CD4-positive, alpha-beta T cell treated with Interleukin-17A for 1 hour (primary cell): Measurements from ENCODE around the gene GRHL1.
A peak's percentile ranks its signal among the peaks of the same experiment; 100 is the strongest.

Source experiments
- DNase-seq: peaks from one replicate; pipeline ENCODE4 v3.0.0-alpha.2; 2020

GRHL1 gene

DNA sequence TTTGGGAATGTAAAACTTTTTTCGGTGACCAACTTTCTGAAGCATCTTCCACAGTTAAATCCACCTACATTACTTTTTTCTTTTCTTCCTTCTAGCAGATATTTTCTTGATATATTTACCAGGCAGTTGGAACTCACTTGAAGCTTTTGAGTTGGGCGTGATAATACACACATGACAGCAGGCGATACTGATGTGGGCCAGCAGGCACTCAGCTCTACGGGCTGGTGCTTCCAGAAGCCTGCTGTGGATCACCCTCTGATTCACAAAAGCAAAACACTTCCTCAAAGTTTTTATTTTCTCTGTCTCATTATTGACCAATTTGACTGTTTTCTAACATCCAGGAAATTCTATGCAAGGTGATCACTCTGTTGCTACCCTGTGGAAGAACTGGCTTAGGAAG, 22.9 kb downstream of the GRHL1 start:
- DNase-seq = no peak

DNA sequence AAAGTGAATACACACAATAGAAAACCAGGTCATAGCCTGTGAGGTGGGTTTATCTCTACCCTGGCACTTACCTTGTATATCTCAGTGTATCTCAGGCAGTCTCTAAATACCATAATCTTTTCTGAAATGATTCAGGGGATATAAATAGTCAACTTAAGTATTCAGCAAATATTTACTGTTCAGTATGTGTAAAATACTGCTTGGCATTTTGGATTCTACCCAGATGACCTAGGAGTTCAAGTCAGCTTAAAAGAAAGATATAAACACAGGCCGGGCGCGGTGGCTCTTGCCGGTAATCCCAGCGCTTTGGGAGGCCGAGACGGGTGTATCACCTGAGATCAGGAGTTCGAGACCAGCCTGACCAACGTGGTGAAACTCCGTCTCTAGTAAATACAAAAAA, 23.8 kb downstream of the GRHL1 start:
- DNase-seq = no peak

DNA sequence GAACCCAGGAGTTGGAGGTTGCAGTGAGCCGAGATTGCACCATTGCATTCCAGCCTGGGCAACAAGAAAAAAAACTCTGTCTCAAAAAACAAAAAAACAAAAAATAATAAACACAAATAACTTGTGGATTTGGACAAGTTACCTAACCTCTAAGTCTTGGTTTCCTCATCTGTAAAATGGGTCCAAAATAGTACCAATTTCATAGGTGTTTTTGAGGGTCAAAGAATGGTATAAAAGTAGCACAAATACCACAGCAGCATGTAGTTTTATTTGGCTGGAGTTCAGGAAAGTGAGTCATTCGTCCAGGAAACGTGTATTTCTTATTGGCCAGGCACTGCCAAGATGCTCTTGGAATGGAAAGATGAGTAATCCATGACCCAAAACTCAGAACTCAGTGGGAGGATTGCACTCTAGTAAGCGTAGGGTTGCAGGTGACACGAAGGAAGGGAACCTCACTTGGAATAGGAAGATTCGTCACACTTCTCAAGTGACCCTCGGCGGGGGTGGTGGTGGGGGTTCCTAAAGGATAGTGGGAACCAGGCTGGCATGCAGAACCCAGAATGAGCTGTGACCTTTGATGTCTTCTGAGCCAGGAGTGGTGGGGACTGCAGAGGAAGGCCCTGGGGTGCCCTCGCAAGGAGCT, 24.4 kb downstream of the GRHL1 start:
- no peak for DNase-seq

DNA sequence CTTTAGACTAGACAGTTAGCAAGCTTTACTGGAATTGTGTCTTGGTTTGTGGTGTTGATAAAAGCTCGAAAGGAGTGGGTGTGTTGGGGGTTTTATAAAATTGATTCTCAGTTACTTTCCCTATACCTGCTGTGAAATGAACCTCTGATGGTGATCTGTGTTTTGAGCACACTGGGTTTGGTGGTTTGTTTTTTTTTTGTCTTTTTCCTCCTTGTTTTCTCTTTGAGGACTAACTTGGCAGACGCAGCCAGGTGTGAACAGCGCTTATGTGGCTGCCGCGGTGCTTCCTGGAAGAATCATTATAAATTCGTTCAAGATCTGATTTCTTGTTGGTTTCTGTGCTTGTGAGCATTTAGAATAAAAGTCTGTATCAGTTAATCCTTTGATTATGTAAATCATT, 28.5 kb downstream of the GRHL1 start:
- no peak for DNase-seq

DNA sequence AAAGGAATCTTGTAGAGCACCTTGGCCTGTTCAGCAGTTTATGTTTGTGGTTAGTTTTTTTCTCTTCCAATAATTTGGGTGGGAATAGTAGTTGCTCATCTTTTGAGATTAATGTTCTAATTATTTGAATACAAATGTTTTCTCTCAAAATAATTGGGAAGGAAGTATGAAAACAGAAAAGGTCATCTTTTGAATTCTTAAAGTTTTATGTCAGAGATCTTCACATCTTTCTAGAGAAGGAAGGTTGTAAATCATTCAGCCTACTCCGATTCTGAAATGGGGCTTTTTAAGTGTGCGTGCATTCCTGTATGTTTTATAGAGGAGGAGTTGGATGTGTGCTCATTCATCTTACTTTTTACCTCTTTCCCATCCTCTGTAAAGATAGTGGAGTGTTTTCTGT, 29.0 kb downstream of the GRHL1 start:
- no peak for DNase-seq

DNA sequence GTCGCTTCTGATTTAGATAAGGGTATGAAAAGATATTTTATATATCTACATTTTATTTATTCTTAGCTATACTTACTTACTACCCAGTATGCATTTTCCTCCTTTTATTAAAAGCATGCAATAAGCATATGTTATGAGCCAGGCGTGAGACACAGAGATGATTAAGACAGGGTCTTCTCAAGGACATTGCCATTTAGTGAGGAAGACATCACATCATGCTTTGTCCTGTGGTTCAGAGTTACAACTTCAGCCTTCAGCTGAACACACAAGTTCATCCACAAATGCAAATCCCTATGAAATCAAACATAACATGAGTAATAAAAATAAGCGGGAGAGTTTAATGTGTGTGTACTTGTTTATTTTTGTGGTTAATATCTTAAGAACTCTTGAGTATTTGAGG, 30.2 kb downstream of the GRHL1 start:
- DNase-seq = no peak

DNA sequence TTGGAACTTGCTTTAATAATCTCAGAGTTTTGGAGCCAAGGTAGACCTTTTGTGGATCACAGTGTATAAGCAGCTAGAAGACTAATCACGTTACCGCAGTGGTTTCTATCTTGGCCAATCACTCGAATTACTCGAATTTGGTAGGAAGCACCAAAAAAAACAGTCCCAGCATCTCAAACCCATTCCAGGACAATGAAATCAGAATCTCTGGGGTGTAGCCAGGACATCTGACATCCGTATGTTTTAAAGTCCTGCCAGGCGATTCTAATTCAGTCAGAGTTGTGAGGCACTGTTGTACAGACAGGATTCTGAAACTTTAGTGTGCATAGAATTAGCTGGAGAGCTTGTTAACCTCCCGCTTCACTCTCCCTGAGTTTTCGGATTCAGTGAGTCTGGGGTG, 30.8 kb downstream of the GRHL1 start:
- no peak for DNase-seq

DNA sequence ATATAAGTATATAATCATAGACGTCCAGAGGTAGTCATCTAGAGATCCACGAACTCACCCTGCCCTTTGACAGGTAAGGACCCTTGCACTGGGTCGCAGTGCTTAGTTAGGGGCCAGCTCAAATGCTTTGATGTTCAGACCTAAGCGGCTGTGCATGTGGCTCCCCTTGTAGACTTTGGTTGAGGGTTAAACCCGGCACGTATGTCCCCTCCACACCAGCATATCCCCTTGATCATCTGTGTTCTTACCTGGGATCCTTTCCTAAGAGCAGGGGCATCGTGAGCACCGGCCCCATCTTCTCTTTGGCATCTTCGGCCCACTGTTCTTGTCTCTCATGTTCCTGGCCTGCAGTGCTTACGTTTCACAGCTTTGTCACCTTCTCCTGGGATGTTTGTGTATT, 31.4 kb downstream of the GRHL1 start:
- DNase-seq = no peak

DNA sequence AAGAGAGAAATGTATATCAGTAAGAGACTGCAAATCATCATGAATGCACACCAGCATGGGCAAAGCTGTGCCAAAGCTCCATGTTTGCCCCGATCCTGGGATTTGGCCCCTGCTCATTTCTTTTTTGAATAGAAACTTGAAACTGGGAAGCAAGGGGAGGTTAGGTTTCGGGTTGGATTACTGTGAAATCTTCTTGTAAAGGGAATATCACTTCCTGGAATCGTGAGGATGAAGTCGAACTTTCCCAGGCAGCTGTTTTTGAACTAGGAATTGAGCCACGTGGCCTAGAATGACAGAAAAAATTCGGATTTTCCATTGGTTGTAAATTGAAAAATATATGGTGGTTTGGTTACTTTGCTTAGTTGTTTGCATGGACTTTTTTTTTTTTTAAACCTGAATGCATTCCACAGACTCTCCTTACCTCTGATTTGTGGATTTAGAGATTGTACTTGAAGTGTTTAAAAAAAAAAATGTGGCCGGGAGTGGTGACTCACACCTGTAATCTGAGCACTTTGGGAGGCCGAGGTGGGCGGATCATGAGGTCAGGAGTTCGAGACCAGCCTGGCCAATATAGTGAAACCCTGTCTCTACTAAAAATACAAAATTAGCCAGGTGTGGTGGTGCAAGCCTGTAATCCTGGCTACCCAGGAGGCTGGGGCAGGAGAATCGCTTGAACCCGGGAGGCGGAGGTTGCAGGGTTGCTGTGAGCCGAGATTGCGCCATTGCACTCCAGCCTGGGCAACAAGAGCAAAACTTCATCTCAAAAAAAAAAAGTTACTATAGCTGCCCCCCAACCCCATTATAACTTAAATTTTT, 32.1 kb downstream of the GRHL1 start:
- DNase-seq = no peak

DNA sequence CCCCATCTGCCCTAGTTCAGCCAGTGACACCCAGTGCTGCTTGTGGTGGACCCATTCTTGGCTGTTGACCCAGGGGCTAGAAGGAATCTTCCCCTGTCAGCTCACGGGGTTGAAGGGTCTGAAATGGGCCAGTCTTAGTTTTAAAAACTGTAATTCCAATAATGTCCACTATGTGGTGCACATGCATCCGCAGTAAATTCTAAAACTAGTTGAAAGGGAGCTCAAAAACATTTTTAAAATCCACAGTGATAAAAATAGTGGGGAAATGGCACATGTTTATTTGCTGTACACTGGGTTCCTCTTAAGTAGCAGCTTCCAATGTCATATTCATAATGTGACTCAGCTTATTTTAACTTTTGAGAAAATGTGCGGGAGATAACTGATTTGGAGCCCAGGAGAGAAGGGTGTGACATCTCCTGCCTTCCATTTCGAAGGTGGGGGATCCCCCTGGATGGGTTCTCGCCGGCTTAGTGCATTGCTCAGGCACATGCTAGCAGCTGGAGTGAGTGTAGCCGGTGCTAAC, 32.8 kb downstream of the GRHL1 start:
- peak; percentile 76 for DNase-seq

DNA sequence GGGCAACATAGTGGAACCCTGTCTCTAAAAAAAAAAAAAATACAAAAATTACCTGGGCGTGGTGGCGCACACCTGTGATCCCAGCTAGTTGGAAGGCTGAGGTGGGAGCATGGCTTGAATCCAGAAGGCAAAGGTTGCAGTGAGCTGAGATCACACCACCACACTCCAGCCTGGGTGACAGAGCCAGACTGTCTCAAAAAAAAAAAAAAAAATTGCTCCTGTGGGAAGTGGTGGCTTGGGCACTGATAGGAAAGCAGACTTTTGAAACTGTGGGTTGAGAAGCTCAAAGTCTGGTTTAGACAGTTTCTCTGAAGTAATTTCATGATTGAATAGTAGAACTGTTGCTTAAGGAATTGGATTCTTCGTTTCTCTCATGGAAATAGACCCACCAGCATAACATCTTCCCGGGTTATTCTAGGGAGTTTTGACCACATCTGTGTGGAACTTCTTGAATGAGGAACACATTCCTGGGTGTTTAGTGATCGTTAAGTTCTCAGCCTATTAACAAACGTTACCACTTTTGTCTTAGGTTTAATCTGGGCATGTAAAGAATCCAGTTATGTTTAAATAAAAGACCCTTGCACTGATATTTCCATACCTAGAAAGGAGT, 33.5 kb downstream of the GRHL1 start:
- no peak for DNase-seq

DNA sequence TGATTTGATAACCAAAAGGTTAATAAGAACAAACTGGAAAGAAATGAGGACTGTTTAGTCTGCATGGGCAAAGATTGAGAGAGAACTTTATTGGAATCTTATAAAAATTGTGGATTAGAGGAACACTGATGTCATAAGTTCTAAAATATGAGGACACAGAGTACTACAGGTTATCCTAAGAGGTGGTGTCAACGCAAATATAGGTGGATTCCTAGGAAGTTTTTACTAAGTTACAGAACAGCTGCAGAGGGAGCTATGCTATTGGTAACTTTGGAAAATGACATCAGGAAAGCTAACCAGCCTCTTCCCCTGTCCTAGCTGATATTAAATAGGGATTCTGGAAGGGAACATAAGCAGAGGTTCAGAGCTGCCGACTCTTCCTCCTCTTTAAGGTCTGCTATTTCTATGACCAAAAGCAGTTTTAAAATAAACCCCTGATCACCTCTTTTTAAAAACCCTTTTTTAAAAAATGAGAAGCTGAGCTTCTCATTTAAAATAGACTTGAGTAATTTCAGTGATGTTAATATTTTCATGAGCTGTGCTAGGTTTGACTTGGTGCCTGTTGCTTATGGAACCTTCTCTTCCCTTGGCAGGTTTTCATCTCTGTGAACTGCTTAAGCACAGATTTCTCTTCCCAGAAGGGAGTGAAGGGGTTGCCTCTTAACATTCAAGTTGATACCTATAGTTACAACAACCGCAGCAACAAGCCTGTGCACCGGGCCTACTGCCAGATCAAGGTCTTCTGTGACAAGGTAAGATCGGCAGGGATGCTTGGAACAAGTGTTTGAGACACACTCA, 34.2 kb downstream of the GRHL1 start:
- no peak for DNase-seq

DNA sequence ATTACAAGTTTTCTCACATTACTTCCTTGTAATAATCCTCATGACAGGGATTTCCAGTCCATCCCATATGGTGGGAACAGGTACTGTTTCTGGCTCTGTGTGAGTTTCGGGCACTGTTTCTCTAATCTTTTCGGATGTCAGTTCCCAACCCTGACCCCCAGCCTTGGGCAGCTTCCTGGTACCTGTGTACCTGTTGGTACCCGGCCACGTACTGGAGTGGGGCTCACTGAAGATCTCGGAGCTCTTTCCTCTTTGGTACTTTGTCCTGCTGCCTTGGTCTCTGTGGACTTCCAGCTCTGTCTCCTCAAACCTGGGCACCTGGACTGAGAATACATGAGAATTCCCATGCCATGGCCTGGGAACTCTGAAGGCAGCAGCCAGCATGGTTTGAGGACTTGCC, 36.8 kb downstream of the GRHL1 start:
- no peak for DNase-seq

DNA sequence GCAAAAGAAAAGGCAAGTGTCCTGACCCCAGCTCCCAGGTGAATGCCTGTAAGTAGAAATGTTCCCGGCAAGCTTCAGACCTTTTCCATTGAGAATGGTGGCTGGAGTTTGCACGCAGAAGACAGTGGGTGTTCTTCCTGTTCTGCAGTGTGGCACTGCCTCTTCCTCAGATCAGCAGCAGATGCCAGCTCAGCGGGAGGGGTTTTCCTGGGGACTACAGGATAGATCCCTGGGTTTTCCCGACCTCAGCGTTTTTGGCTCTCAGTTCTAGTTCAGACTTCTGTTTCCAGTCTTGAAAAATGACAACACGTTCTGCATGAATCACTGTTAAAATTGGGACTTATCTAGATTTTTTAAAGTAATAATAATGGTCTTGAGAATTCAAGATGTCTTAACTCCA, 39.2 kb downstream of the GRHL1 start:
- no peak for DNase-seq

DNA sequence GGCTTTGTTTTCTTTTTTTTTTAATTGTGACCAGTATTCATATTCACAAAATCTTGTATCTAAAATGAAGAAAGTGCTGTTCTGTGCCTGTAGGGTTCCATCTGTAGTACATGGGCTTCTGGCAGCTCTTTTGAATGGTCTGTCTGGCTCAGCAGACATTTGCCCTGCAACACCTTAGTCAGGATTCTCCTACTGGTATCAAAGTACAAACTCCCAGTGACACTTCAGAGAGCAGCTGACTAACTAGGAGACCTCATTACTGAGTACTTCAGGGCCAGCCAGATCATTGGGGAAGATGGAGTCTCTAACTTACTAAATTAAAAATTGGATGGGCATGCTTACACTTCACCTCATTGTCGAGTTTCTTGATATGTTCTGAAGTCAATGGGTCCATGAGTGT, 39.7 kb downstream of the GRHL1 start:
- no peak for DNase-seq

DNA sequence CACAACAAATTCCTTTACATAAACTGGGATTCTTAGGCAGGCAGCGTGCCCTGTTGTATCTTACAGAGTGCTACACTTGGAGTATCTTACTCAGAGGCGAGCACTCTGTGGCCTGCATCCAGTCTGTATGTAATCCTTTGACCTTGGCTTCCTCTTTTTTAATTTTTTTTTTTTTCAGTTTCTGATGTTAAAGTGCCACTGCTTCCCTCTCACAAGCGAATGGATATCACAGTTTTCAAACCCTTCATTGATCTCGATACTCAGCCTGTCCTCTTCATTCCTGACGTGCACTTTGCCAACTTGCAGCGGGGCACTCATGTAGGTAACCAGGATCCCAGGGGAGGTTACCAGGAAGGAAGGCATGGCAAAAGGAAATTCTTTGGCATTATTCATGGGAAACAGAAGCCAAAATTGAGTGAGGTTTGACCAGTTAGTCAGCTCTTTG, 40.4 kb downstream of the GRHL1 start:
- no peak for DNase-seq

DNA sequence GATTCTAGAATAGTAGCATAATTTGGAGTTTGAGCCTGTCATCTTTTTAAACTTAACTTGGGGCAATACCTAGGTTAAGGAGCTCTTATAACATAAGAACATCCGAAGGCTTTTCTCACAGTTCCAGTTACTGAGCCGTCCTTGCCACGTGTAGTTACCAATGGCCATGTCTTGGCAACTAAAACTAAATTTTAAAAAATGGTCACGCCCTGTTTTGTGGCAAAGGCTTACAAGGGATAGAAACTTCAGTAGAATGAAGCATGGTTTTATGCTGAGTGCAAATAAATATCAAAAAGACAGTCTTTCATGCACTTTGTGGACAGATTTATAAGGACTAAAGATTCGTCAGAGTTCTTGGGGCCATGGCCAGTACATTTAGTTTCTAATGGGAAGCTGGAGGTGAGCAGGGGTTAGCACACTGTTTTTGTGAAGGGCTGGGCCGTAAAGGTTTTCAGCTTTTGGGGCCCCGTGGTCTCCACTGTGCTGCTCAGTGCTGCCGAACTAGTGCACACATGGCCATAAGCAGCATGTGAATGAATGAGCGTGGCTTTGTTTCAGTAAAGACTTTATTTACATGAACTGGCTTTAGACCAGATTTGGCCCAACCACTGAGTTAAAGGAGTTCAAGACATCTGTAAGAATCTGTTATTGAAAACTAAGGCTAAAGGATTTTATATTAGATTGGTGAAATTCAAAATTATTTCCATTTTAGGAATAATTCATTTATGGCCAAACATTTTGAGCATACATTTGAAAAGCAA, 41.1 kb downstream of the GRHL1 start:
- no peak for DNase-seq

DNA sequence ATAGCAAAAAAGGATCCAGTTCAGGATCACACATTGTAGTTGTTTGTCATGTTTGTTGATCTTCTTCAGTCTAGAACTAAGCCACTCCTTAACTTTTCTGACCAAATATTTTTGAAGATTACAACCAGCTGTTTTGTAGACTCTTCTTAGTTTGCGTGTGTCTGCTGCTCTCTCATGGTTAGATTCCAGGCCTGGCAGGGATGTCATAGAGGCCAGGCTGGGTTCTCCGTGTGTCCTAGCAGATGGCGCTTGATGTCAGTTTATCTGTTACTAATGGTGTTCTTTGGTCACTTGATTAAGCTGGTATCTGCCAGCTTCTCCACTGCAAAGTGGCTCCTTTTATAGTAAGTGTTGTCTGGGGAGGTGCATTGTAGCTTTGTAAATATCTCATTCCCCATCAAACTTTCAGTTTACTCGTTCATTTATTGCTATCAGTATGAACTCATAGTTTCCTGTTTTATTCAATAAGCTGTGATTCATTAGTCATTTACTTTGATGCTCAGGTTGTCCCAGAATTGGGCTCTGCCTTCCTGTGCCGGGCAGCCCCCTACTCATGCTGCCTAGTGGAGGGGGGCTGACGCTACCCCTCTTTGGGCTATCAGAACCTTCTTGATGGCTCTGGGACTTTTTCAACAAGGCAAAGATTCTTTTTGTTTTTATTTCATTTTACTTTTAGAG, 42.1 kb downstream of the GRHL1 start:
- no peak for DNase-seq

DNA sequence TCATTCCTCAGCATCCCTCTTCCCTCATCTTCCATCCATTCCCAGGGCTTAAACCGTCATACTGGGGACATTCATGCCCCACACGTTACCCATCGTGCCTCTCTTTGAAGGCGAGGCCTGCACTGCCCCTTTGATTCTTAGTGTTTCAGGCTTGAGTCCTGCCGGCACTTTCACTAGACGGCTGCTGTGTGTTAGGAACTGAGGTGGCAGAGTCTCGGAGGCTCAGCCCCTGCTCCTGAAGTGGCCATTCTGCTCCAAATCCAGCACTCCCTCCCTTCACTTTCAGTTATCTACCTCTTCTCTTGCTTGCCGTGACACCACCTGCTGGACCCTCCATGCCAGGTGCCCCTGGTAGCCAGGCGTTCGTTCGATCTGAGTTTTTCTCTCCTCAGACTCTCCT, 43.0 kb downstream of the GRHL1 start:
- no peak for DNase-seq

DNA sequence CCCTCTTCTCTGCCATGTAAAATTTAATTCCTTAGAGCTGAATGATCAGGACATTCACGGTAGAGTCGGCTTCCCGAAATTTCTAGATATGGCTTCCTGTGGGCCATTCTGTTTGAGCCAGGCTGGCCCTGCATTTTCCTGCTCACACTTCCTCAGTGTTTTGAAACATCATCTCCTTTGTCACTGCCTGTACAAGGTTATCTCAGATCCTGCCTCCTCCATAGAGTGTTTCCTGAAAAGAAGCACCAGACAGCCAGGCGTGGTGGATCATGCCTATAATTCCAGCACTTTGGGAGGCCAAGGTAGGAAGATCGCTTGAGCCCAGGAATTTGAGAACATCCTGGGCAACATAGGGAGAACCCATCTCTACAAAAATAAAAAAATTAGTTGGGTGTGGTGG, 43.6 kb downstream of the GRHL1 start:
- no peak for DNase-seq

DNA sequence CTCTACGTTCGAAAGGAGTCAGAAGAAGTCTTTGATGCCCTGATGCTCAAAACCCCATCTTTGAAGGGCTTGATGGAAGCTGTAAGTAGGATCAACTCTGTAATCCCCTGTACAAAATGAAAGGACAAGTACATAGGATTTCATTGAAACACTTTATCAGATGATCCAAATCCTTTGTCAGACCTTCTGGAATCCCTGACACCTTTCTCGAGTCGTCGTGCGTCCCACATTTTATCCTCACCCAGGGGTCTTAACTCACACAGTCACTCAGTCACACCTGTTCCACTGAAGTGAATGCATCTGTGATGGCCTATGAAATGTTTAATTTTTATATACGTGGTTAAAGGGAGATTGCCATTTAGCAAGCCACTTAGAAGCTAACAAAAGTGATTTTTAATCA, 44.8 kb downstream of the GRHL1 start:
- DNase-seq = no peak

DNA sequence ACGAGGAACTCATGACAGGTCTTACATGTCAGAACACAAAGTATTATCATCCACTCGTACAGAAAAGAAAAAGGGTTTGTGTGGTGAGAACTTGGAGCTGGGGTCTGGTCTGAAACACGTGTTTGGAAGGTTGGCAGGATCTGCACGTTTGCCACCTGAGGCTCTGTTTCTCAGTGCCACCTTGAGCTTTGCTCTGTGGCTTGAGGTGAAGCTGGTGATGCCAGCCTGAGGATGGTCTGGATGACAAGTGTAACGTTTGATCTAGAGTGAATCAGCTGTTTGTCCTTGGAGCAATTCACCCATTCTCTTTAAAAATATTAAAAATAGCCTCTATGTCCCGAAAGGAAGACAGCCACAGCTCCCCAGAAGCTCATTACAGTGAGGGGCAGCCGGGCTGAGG, 46.4 kb downstream of the GRHL1 start:
- no peak for DNase-seq
